DOHH2 (cell line): ENCODE data around the gene MRPL49.

Experiments
- H3F3A ChIP-seq: fragments of 200-600 bp; sonication (generic), shearing (Covaris generic); 2 replicates; pipeline ENCODE4 v1.6.0; 2016; ENCODE audit warnings: antibody characterized with exemption, mild to moderate bottlenecking; ENCODE audit not compliant: control insufficient read depth, insufficient read depth
- H3K27ac ChIP-seq: fragments of 200-600 bp; sonication (generic); 2 replicates; pipeline ENCODE4 v1.5.1; 2014; ENCODE audit warnings: low read depth, mild to moderate bottlenecking, low read length, moderate library complexity
- H3K27me3 ChIP-seq: fragments of 200-600 bp; sonication (generic); 2 replicates; pipeline ENCODE4 v1.6.1; 2014; ENCODE audit warnings: mild to moderate bottlenecking, low read length, mixed read lengths; ENCODE audit not compliant: control insufficient read depth
- H3K36me3 ChIP-seq: fragments of 200-600 bp; sonication (generic); 2 replicates; pipeline ENCODE4 v1.6.1; 2014; ENCODE audit warnings: mild to moderate bottlenecking, low read length, moderate library complexity, mixed read lengths; ENCODE audit not compliant: control insufficient read depth
- H3K4me1 ChIP-seq: fragments of 200-600 bp; sonication (generic); 2 replicates; pipeline ENCODE4 v1.6.1; 2014; ENCODE audit warnings: mild to moderate bottlenecking, low read length, mixed read lengths; ENCODE audit not compliant: control insufficient read depth
- H3K4me2 ChIP-seq: fragments of 200-600 bp; sonication (generic); 2 replicates; pipeline ENCODE4 v1.6.0; 2014; ENCODE audit warnings: mild to moderate bottlenecking, low read length, moderate library complexity
- H3K4me3 ChIP-seq: fragments of 200-600 bp; sonication (generic); 2 replicates; pipeline ENCODE4 v1.5.1; 2014; ENCODE audit warnings: mild to moderate bottlenecking, low read length, mixed read lengths
- H3K79me2 ChIP-seq: fragments of 200-600 bp; sonication (generic); 2 replicates; pipeline ENCODE4 v1.6.1; 2014; ENCODE audit warnings: mild to moderate bottlenecking, low read length, mixed read lengths; ENCODE audit not compliant: control insufficient read depth
- H3K9me2 ChIP-seq: fragments of 200-600 bp; sonication (generic); replicated peaks from 2 replicates; pipeline ENCODE4 v1.6.1; 2014; ENCODE audit warnings: mild to moderate bottlenecking, low read length, mixed read lengths; ENCODE audit not compliant: control insufficient read depth
- H3K9me3 ChIP-seq: fragments of 200-600 bp; sonication (generic); 2 replicates; pipeline ENCODE4 v1.6.1; 2014; ENCODE audit warnings: antibody characterized with exemption, low read length, mixed read lengths; ENCODE audit not compliant: control insufficient read depth, insufficient read depth
- H4K20me1 ChIP-seq: fragments of 200-600 bp; sonication (generic); 2 replicates; pipeline ENCODE4 v1.6.0; 2014; ENCODE audit warnings: low read depth, mild to moderate bottlenecking, antibody characterized with exemption, low read length, moderate library complexity; ENCODE audit not compliant: control insufficient read depth, insufficient read depth
- EZH2phosphoT487 ChIP-seq: fragments of 200-600 bp; sonication (generic); IDR thresholded peaks from 2 replicates; pipeline ENCODE4 v1.6.1; 2017; ENCODE audit warnings: borderline replicate concordance, mild to moderate bottlenecking, antibody characterized with exemption, low read length, moderate library complexity, mixed read lengths
- TF ChIP-seq, protein P1 (sequence below): fragments of 200-600 bp; sonication (generic); IDR thresholded peaks from one replicate; pipeline ENCODE4 v1.5.1; 2014; ENCODE audit warnings: antibody characterized with exemption, mild to moderate bottlenecking, low read depth, low read length; ENCODE audit not compliant: poor library complexity, severe bottlenecking

MRPL49 gene

DNA sequence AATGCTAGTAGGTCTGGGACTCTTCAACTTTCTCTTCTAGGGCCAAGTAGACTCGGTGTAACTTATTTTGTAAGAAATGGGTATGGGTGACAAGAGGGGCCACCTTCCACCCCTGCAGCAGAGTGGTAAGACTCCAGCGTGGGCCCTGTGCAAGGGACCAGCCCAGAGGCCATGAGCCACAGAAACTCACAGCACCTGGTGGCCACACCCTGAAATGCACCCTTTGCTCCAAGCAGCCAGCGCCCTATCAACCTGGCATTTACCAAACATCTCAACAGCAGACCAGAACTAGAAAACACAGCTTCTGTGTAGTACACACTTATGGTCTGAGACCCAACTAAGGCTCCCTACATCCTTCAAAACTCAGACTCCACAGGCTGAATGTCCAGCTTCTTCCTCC, 44.0 kb upstream of the MRPL49 start:
- Histone ChIP-seq H3K79me2 (peaks cover 65% of the 10 kb centered on the region), H3K36me3 (peaks cover 76% of the 10 kb centered on the region), H3K4me1 (peaks cover 49% of the 10 kb centered on the region), H3K9me3 (no peaks in the 10 kb centered on the region), H3K27me3 (no peaks in the 10 kb centered on the region), H3K27ac (no peak overlapping the region), H3K9me2 (no peaks in the 10 kb centered on the region), H3F3A (no peaks in the 10 kb centered on the region), H4K20me1 (no peaks in the 10 kb centered on the region), H3K4me3 (peak overlapping the region; percentile 31), H3K4me2 (peak overlapping the region; percentile 37)
- TF ChIP-seq EZH2phosphoT487 = no peak
- TF ChIP-seq, protein P1, sequence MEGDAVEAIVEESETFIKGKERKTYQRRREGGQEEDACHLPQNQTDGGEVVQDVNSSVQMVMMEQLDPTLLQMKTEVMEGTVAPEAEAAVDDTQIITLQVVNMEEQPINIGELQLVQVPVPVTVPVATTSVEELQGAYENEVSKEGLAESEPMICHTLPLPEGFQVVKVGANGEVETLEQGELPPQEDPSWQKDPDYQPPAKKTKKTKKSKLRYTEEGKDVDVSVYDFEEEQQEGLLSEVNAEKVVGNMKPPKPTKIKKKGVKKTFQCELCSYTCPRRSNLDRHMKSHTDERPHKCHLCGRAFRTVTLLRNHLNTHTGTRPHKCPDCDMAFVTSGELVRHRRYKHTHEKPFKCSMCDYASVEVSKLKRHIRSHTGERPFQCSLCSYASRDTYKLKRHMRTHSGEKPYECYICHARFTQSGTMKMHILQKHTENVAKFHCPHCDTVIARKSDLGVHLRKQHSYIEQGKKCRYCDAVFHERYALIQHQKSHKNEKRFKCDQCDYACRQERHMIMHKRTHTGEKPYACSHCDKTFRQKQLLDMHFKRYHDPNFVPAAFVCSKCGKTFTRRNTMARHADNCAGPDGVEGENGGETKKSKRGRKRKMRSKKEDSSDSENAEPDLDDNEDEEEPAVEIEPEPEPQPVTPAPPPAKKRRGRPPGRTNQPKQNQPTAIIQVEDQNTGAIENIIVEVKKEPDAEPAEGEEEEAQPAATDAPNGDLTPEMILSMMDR = peak; percentile 83

DNA sequence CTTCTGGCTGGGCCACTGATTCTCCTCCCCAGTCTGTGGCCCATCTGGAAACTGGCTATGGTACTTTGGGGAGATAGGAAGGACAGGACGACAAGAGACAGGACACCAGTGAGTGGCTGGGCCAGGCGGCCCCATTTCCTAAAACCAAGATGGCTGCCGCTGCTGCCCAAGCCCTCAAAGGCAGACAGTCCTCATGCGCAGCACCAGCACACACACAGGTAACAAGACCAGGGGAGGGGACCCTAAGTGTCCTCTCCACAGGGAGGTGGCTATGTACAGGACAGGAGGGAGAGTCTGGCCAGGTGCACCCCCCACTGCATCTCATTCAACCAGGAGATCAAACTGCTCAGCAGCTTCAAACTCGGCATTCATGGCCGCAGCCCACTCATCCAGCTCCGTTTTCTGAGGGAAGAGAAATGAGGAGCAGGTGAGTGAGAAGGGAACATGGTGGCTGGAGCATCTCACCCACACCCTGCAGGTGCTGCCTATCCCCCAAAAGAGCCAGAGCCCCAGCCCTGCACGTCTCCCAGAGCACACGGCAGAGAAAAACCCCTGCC, 43.3 kb upstream of the MRPL49 start:
- Histone ChIP-seq H3K9me3 (no peaks in the 10 kb centered on the region), H3K9me2 (no peaks in the 10 kb centered on the region), H3K79me2 (peaks cover 73% of the 10 kb centered on the region), H3K4me3 (peak overlapping the region; percentile 31), H3F3A (no peaks in the 10 kb centered on the region), H3K4me1 (peaks cover 47% of the 10 kb centered on the region), H3K27me3 (no peaks in the 10 kb centered on the region), H4K20me1 (no peaks in the 10 kb centered on the region), H3K4me2 (peak overlapping the region; percentile 37), H3K36me3 (peaks cover 83% of the 10 kb centered on the region), H3K27ac (no peak overlapping the region)
- TF ChIP-seq, protein P1 = no peak
- no peak for TF ChIP-seq EZH2phosphoT487

DNA sequence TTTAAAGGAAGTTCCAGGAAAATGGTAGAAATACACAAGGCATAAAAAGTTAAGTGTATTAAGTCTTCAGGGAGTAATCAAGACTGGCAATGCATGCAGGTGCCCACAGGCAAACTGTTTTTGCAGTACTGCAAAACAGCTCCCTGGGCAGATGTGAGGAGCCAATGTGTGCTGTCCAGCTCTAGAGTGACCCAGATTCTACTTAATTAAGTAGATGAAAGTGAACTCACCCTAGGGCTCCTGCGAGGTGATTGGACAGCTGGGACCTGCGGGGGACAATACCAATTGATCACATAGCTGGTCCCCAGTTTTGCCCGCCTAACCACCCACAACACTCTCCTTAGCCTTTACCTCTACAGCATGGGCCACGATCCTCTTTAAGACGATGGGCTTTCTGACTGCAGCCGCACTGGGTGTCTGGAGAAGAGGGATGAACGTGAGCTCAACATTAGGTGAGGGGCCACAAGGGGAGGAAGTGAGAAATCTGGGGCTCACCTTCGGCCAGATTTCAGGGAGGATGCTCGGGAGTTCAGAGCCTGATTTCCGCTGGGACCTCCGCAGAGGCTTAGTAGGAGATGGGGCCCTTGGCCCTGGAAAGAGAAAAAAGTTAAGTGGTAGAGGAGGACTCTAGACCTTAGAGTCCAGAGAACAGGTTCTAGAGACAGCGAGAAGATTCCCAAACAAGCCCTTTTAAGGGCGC, 38.8 kb upstream of the MRPL49 start:
- Histone ChIP-seq H3K4me2 (peak overlapping the region; percentile 85), H3K9me2 (no peaks in the 10 kb centered on the region), H3K9me3 (no peaks in the 10 kb centered on the region), H3K36me3 (peaks cover 80% of the 10 kb centered on the region), H3K79me2 (peaks cover 68% of the 10 kb centered on the region), H3K4me3 (peak overlapping the region; percentile 90), H3K27me3 (no peaks in the 10 kb centered on the region), H3K27ac (peak overlapping the region; percentile 70), H3F3A (0 out of 2 replicates have a peak, but pooled peaks cover 2% of the 10 kb centered on the region), H3K4me1 (peaks cover 49% of the 10 kb centered on the region), H4K20me1 (no peaks in the 10 kb centered on the region)
- no peak for TF ChIP-seq EZH2phosphoT487
- TF ChIP-seq, protein P1 = no peak
